Measurements from ENCODE around the gene DOP1B. TPM values are rescaled to one million over a fixed set of nuclear protein-coding genes. Genes with fewer than 3 reads are reported as not detected.

The DOP1B gene
- total RNA-seq, 1 donor from 2014 or later: 8.7 TPM

DNA sequence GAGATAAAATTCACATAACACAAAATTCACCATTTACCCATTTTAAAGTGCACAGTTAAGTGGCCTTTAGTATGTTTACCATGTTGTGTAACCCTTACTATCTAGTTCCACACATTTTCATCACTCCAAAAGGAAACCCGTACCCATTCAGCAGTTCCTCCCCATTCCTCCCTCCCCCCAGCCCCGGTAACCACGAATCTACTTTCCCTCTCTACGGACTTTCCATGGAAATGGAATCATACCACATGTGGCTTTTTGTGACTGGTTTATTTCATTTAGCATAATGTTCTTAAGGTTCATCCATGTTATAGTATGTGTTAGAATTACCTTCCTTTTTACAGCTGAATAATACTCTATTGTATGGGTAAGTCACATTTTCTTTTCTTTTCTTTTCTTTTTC lies 10.9 kb downstream of the DOP1B start:
- Mint-ChIP-seq H3K9me3 (ENCODE audit: unreplicated experiment) (no peaks in the 10 kb centered on the region), H3K36me3 (ENCODE audit: low read depth, unreplicated experiment) (peaks cover 6% of the 10 kb centered on the region), H3K4me1 (ENCODE audit: unreplicated experiment) (peaks cover 8% of the 10 kb centered on the region), H3K27me3 (ENCODE audit: unreplicated experiment) (no peaks in the 10 kb centered on the region), H3K4me3 (ENCODE audit: unreplicated experiment) (no peak overlapping the region), H3K27ac (ENCODE audit: unreplicated experiment) (no peak overlapping the region)
- TF ChIP-seq, protein P1, sequence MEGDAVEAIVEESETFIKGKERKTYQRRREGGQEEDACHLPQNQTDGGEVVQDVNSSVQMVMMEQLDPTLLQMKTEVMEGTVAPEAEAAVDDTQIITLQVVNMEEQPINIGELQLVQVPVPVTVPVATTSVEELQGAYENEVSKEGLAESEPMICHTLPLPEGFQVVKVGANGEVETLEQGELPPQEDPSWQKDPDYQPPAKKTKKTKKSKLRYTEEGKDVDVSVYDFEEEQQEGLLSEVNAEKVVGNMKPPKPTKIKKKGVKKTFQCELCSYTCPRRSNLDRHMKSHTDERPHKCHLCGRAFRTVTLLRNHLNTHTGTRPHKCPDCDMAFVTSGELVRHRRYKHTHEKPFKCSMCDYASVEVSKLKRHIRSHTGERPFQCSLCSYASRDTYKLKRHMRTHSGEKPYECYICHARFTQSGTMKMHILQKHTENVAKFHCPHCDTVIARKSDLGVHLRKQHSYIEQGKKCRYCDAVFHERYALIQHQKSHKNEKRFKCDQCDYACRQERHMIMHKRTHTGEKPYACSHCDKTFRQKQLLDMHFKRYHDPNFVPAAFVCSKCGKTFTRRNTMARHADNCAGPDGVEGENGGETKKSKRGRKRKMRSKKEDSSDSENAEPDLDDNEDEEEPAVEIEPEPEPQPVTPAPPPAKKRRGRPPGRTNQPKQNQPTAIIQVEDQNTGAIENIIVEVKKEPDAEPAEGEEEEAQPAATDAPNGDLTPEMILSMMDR (IDR thresholded peaks at IDR 0.05; ENCODE audit: unreplicated experiment): no peak
- DNase-seq (ENCODE audit: low spot score): no peak

DNA sequence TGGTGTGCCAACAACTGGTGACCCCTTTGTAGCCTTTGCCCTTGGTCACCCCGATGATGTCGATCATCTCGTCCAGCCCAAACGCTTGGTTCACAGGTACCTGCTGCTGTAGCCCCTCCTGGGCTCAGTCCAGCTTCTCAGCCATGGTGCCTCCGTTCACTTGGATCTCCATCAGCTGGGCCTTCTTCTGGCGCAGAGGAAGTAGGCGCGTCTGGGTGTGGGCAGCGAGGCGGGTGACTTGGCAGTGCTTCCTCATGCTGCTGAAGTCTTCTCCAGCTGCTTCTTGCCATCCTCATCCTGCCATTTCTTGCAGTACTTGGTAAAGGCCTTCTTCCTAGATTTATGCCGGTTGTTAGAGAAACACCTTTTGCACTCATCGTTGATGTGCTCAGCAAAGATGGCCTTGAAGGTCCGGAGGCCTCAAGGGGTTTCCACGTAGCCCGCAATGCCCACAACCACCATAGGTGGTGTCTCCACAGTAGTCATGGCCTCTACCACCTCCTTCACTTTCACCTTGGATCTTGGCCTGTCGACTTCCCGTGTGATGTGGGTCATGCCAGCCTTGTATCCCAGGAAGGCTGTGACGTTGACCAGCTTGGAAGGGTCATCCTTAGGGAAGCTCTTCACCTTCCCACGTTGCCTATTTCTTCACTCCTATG lies 13.0 kb downstream of the DOP1B start:
- peaks cover 6% of the 10 kb centered on the region for H3K36me3 Mint-ChIP-seq (ENCODE audit: low read depth, unreplicated experiment)
- H3K4me3 Mint-ChIP-seq (ENCODE audit: unreplicated experiment): no peak overlapping the region
- no peaks in the 10 kb centered on the region for H3K9me3 Mint-ChIP-seq (ENCODE audit: unreplicated experiment)
- H3K4me1 Mint-ChIP-seq (ENCODE audit: unreplicated experiment): peaks cover 1% of the 10 kb centered on the region
- no peak for DNase-seq (ENCODE audit: low spot score)
- H3K27ac Mint-ChIP-seq (ENCODE audit: unreplicated experiment): no peak overlapping the region
- TF ChIP-seq, protein P1 (IDR thresholded peaks at IDR 0.05; ENCODE audit: unreplicated experiment): no peak
- no peaks in the 10 kb centered on the region for H3K27me3 Mint-ChIP-seq (ENCODE audit: unreplicated experiment)

DNA sequence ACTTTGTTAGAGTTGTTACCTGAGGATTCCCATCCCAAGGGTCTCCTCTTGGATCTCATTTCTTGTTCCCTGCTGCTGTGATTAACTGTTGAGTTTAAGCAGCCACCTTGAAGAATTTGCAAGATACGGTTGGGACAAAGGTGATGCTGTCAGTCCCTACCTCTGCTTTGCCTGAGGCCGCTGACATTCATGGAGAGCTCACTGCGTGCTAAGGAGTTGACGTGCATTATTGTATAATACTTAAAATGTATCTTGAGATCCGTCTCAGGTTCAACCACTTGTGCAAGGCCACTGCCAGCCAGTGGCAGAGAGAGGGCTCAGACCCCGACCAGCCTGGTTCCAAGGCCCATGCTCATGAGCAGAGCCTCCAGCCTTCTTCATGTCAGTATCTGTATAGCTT lies 14.2 kb downstream of the DOP1B start:
- no peaks in the 10 kb centered on the region for H3K9me3 Mint-ChIP-seq (ENCODE audit: unreplicated experiment)
- H3K27me3 Mint-ChIP-seq (ENCODE audit: unreplicated experiment): peaks cover 3% of the 10 kb centered on the region
- H3K36me3 Mint-ChIP-seq (ENCODE audit: low read depth, unreplicated experiment): peaks cover 6% of the 10 kb centered on the region
- H3K4me1 Mint-ChIP-seq (ENCODE audit: unreplicated experiment): no peaks in the 10 kb centered on the region
- TF ChIP-seq, protein P1 (IDR thresholded peaks at IDR 0.05; ENCODE audit: unreplicated experiment): no peak
- H3K4me3 Mint-ChIP-seq (ENCODE audit: unreplicated experiment): no peak overlapping the region
- H3K27ac Mint-ChIP-seq (ENCODE audit: unreplicated experiment): no peak overlapping the region
- DNase-seq (ENCODE audit: low spot score): no peak

DNA sequence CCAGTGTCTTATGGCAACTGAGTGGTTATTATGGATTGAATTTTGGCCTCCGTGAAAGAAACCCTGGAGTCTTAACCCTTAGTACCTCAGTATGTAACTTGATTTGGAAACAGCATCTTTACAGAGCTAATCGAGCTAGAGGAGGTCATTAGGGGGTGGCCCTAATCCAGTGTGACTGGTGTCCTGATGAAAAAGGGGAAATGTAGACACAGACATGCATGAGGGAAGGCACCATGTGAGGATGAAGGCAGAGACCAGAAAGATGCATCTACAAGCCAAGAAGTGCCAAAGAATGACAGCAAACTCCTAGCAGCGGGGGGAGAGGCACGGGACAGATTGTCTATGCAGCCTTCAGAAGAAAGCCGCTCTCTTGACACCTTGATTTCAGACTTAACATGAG lies 14.7 kb downstream of the DOP1B start:
- peaks cover 3% of the 10 kb centered on the region for H3K27me3 Mint-ChIP-seq (ENCODE audit: unreplicated experiment)
- peaks cover 6% of the 10 kb centered on the region for H3K36me3 Mint-ChIP-seq (ENCODE audit: low read depth, unreplicated experiment)
- H3K4me1 Mint-ChIP-seq (ENCODE audit: unreplicated experiment): no peaks in the 10 kb centered on the region
- H3K4me3 Mint-ChIP-seq (ENCODE audit: unreplicated experiment): no peak overlapping the region
- TF ChIP-seq, protein P1 (IDR thresholded peaks at IDR 0.05; ENCODE audit: unreplicated experiment): no peak
- DNase-seq (ENCODE audit: low spot score): no peak
- H3K9me3 Mint-ChIP-seq (ENCODE audit: unreplicated experiment): no peaks in the 10 kb centered on the region
- H3K27ac Mint-ChIP-seq (ENCODE audit: unreplicated experiment): no peak overlapping the region

DNA sequence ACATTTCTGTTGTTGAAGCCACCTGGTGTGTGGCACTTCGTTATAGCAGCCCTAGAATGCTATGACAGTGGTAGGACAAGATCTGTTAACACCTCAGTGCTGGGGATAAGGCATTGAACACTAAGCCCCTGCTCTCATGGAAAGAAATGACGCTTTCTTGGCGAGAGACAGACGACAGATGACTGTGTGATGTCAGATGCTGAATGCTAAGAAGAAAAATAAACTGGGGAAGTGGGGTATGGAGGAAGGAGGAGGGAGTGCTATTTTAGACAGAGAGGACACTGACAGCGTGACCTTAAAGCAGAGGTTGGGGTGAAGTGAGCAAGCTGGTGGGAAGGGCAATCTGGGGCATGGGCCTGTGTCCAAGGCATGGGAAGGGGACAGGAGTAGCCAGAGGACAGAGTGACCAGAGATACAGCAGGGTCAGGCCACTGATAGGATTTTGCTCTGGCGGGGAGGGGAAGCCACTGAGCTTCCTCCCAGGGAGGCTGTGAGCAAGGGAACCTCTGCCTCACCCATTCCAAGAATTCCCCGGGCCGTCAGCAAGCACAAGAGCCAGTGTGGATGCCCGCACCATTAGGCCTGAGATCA lies 15.2 kb downstream of the DOP1B start:
- no peak overlapping the region for H3K27ac Mint-ChIP-seq (ENCODE audit: unreplicated experiment)
- H3K36me3 Mint-ChIP-seq (ENCODE audit: low read depth, unreplicated experiment): peaks cover 6% of the 10 kb centered on the region
- TF ChIP-seq, protein P1 (IDR thresholded peaks at IDR 0.05; ENCODE audit: unreplicated experiment): no peak
- H3K4me3 Mint-ChIP-seq (ENCODE audit: unreplicated experiment): no peak overlapping the region
- H3K4me1 Mint-ChIP-seq (ENCODE audit: unreplicated experiment): no peaks in the 10 kb centered on the region
- H3K9me3 Mint-ChIP-seq (ENCODE audit: unreplicated experiment): no peaks in the 10 kb centered on the region
- DNase-seq (ENCODE audit: low spot score): no peak
- peaks cover 3% of the 10 kb centered on the region for H3K27me3 Mint-ChIP-seq (ENCODE audit: unreplicated experiment)

All from endothelial cell (in vitro differentiated cells).